ENCODE data around the gene UTF1. TPM values are rescaled to one million over a fixed set of nuclear protein-coding genes. Genes with fewer than 3 reads are reported as not detected.

UTF1 gene
- total RNA-seq, 1 donor from 2014 or later: not detected

DNA sequence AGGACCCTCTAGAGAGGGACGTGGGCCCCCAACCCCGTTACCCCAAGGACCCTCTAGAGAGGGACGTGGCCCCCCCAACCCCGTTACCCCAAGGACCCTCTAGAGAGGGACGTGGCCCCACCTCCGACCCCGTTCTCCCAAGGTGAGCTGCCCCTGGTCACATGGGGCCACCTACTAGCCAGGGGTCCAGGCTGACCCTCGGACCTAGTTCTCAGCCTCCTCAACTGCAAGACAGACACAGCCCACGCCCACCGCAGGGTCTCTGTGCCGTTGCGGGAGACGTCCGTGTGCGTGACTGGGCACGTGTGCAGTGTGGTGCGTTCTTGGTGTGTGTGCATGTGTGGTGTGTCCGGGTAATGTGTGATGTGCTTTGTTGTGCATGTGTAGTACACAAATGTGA lies 21.6 kb upstream of the UTF1 start:
- DNase-seq: no peak
- H3K36me3 ChIP-seq: no peaks in the 10 kb centered on the region
- no peak overlapping the region for H3K27ac ChIP-seq (replicated peaks)

DNA sequence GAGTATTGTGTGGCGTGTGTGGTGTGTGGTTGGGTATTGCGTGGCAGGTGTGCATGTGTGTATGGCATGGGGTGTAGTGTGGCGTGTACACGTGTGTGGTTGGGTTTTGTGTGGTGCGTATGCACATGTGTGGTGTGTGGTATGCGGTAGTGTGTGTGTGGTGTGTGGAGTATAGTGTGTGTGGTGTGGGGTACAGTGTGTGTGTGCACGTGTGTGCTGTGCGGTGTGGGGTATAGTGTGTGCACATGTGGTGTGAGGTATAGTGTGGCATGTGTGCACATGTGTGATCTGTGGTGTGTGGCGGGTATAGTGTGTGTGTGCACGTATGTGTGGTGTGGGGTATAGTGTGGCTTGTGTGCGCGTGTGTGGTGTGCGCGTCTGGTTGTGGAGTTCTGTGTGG lies 20.9 kb upstream of the UTF1 start:
- intact Hi-C loops (cut with micrococcal nuclease): no loop called here
- Histone ChIP-seq H3K27me3 (ENCODE audit: low read depth) (peaks cover 58% of the 10 kb centered on the region), H3K4me3 (no peak overlapping the region), H3K9me3 (replicated peaks) (no peaks in the 10 kb centered on the region), H3K36me3 (no peaks in the 10 kb centered on the region), H3K4me1 (no peaks in the 10 kb centered on the region), H3K27ac (replicated peaks) (no peak overlapping the region)
- DNase-seq: no peak
- TF ChIP-seq, protein P1, sequence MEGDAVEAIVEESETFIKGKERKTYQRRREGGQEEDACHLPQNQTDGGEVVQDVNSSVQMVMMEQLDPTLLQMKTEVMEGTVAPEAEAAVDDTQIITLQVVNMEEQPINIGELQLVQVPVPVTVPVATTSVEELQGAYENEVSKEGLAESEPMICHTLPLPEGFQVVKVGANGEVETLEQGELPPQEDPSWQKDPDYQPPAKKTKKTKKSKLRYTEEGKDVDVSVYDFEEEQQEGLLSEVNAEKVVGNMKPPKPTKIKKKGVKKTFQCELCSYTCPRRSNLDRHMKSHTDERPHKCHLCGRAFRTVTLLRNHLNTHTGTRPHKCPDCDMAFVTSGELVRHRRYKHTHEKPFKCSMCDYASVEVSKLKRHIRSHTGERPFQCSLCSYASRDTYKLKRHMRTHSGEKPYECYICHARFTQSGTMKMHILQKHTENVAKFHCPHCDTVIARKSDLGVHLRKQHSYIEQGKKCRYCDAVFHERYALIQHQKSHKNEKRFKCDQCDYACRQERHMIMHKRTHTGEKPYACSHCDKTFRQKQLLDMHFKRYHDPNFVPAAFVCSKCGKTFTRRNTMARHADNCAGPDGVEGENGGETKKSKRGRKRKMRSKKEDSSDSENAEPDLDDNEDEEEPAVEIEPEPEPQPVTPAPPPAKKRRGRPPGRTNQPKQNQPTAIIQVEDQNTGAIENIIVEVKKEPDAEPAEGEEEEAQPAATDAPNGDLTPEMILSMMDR (IDR thresholded peaks at IDR 0.05; ENCODE audit: borderline replicate concordance): no peak

More for the DNA sequence above, 21.6 kb upstream of the UTF1 start:
- TF ChIP-seq, protein P1 (IDR thresholded peaks at IDR 0.05; ENCODE audit: borderline replicate concordance): no peak
- H3K4me1 ChIP-seq: no peaks in the 10 kb centered on the region
- peaks cover 52% of the 10 kb centered on the region for H3K27me3 ChIP-seq (ENCODE audit: low read depth)
- intact Hi-C loops (cut with micrococcal nuclease): no loop called here
- H3K4me3 ChIP-seq: no peak overlapping the region
- H3K9me3 ChIP-seq (replicated peaks): no peaks in the 10 kb centered on the region

DNA sequence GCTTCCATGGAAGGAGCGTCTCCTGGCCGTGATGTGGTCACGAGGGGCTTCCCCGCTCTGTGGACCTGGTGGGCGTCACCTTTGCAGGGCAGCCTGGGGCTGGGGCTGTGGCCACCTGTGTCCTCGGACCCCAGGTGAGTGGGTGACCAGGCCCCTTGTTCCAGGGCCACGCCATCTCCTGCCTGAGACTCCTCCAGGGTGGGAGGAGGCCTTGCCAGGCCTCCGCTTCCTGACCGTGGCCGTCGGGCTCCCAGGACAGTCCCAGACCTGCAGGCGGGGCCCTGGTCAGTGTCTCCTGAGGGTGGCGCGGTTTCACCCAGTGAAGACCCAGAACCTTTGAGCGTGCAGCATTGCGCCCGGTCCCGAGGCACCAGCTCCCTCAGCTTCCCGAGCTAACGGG lies 20.4 kb upstream of the UTF1 start:
- Histone ChIP-seq H3K27me3 (ENCODE audit: low read depth) (peaks cover 63% of the 10 kb centered on the region), H3K36me3 (no peaks in the 10 kb centered on the region), H3K4me3 (no peak overlapping the region), H3K27ac (replicated peaks) (no peak overlapping the region), H3K9me3 (replicated peaks) (no peaks in the 10 kb centered on the region), H3K4me1 (no peaks in the 10 kb centered on the region)
- no peak for DNase-seq
- TF ChIP-seq, protein P1 (IDR thresholded peaks at IDR 0.05; ENCODE audit: borderline replicate concordance): no peak
- intact Hi-C loops (cut with micrococcal nuclease): no loop called here

DNA sequence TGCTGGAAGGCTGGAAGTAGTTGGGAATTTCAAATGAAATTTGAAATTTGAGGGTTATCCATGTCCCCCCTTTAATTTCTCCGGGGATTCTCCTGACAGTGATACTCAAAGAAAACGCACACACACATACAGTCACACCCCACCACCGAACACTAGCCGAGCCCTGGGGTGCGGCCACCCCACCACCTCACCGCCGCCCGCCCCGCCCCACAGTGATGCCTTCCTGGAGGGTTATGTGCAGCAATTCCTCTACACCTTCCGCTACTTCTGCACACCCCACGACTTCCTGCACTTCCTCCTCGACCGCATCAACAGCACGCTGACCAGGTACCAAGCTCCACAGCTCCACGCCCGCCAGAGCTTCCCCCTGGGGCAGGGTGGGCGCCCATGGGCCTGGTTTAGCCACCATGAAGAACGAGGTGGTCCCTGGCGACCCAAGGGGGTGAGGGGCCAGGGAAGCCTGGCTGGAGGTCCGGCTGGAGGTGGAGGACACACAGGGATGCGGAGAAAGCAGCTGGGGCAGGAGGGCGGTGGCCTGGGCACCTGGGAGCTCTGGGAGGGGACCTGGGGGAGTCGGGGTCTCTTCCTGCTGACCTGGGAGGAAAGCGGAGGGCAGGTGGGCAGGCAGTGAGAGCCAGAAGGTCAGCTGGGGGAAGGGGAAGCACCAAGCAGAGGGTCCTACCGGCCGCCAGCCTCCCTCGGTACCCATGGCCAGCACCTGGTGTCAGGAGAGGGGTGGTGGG lies 19.4 kb upstream of the UTF1 start:
- intact Hi-C loops (cut with micrococcal nuclease): no loop called here
- Histone ChIP-seq H3K27me3 (ENCODE audit: low read depth) (peaks cover 66% of the 10 kb centered on the region), H3K9me3 (replicated peaks) (no peaks in the 10 kb centered on the region), H3K27ac (replicated peaks) (no peak overlapping the region), H3K4me3 (no peak overlapping the region), H3K36me3 (no peaks in the 10 kb centered on the region), H3K4me1 (no peaks in the 10 kb centered on the region)
- TF ChIP-seq, protein P1 (IDR thresholded peaks at IDR 0.05; ENCODE audit: borderline replicate concordance): no peak
- no peak for DNase-seq

DNA sequence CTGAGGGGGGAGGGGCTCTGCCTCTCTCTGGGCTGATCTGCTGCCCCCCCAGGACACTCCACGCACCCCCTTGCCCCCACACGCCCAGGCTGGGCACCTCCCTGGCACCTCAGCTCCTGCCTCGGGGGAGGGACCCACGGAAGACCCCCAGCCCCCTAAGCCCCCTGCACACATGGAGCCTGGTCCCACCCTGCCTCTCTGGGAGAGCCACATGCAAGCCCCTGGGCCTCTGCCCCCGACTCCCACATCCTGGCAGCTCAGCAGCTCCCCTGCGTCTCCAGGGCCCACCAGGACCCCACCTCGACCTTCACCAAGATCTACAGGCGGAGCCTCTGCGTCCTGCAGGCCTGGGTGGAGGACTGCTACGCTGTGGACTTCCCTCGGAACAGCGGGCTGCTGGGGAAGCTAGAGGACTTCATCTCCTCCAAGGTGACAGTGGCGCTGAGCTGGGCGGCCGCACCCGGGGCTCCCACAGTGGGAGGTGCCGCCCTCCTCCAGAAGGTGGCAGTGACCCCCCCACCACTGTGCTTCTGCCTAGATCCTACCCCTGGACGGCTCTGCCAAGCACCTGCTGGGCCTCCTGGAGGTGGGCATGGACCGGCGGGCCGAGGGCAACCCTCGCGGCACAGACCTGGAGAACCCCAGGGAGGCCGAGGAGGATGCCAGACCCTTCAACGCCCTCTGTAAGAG lies 18.7 kb upstream of the UTF1 start:
- DNase-seq: no peak
- no peaks in the 10 kb centered on the region for H3K9me3 ChIP-seq (replicated peaks)
- TF ChIP-seq, protein P1 (IDR thresholded peaks at IDR 0.05; ENCODE audit: borderline replicate concordance): no peak
- H3K36me3 ChIP-seq: no peaks in the 10 kb centered on the region
- H3K4me1 ChIP-seq: no peaks in the 10 kb centered on the region
- intact Hi-C loops (cut with micrococcal nuclease): no loop called here
- peaks cover 62% of the 10 kb centered on the region for H3K27me3 ChIP-seq (ENCODE audit: low read depth)
- H3K27ac ChIP-seq (replicated peaks): no peak overlapping the region
- H3K4me3 ChIP-seq: no peak overlapping the region
